RWPE2 (cell line): ENCODE measurements around the gene PAX6.

ENCODE experiments used
- ATAC-seq: fragments of 200-7000 bp; cut with Tn5 transposase; 3 replicates; pipeline ENCODE4 v1.9.1; 2021; ENCODE audit warnings: low read depth
- DNase-seq: peaks from one replicate; pipeline ENCODE4 v3.0.0-alpha.2; 2020; ENCODE audit warnings: low spot score
- H3K27ac ChIP-seq: fragments of 450-650 bp; 2 replicates; pipeline ENCODE4 v1.5.1; 2017; ENCODE audit warnings: mild to moderate bottlenecking; ENCODE audit not compliant: poor library complexity, severe bottlenecking
- H3K27me3 ChIP-seq: fragments of 250-450 bp; sonication (Bioruptor Pico); 2 replicates; pipeline ENCODE4 v1.5.1; 2021; ENCODE audit warnings: mild to moderate bottlenecking, moderate library complexity; ENCODE audit not compliant: insufficient read depth, poor library complexity, severe bottlenecking
- H3K36me3 ChIP-seq: fragments of 250-450 bp; sonication (Bioruptor Pico); 2 replicates; pipeline ENCODE4 v1.5.1; 2020; ENCODE audit warnings: low read depth, mild to moderate bottlenecking, moderate library complexity
- H3K4me1 ChIP-seq: fragments of 250-450 bp; sonication (Bioruptor Pico); 2 replicates; pipeline ENCODE4 v1.5.1; 2021; ENCODE audit warnings: mild to moderate bottlenecking, moderate library complexity; ENCODE audit not compliant: insufficient read depth, poor library complexity, severe bottlenecking
- H3K4me3 ChIP-seq: fragments of 250-450 bp; sonication (Bioruptor Pico); 2 replicates; pipeline ENCODE4 v1.5.1; 2021; ENCODE audit warnings: mild to moderate bottlenecking, moderate library complexity; ENCODE audit not compliant: severe bottlenecking
- H3K9me3 ChIP-seq: fragments of 250-450 bp; sonication (Bioruptor Pico); 2 replicates; pipeline ENCODE4 v1.5.1; 2021; ENCODE audit warnings: mild to moderate bottlenecking, moderate library complexity; ENCODE audit not compliant: severe bottlenecking
- CTCF ChIP-seq: fragments of 450-650 bp; IDR thresholded peaks from one replicate; pipeline ENCODE4 v1.5.1; 2017; ENCODE audit warnings: mild to moderate bottlenecking, moderate library complexity; ENCODE audit not compliant: poor library complexity, severe bottlenecking

The PAX6 gene

GRCh38 chr11:31740131-31740530 is 71.0 kb downstream of the PAX6 start:
- H3K9me3 ChIP-seq, result no peaks in the 10 kb centered on the region
- H3K27ac ChIP-seq, result no peak overlapping the region
- no peaks in the 10 kb centered on the region for H3K27me3 ChIP-seq
- no peak overlapping the region for H3K4me3 ChIP-seq
- no peak for TF ChIP-seq CTCF
- no peak for DNase-seq
- no peak for ATAC-seq
- H3K36me3 ChIP-seq, result no peaks in the 10 kb centered on the region
- no peaks in the 10 kb centered on the region for H3K4me1 ChIP-seq
